ENCODE data around the gene PAF1. TPM values are rescaled to one million over a fixed set of nuclear protein-coding genes. Genes with fewer than 3 reads are reported as not detected.
A peak's percentile ranks its signal among the peaks of the same experiment; 100 is the strongest.

PAF1 gene
- total RNA-seq, 1 donor from 2014 or later, result 57.3 TPM

DNA sequence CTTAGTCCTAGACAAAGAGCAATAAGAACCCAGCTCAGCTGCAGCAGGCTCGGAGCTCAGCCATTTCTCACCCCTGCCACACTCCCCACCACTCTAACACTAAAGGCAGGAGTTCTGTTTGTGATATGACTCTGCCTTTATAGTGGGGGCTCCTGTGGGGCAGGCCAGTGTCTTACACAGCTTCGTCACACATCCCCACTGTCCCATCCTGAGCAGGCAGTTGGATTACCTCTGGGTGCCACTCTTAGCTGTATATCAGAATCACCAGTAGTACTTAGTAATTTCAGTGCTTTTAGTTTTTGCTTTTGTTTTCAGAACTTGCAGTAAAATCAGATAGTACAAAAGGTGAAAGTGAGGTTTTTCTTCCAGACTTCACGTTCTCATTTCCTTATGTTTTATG is 31.9 kb downstream of the PAF1 start:
- no peak overlapping the region for H3K4me3 Mint-ChIP-seq
- no peak for DNase-seq (ENCODE audit: low spot score)
- H3K27ac Mint-ChIP-seq, result no peak overlapping the region
- intact Hi-C loops (cut with micrococcal nuclease), result no loop called here
- H3K9me3 Mint-ChIP-seq, result no peaks in the 10 kb centered on the region
- H3K27me3 Mint-ChIP-seq (ENCODE audit: insufficient read depth), result no peaks in the 10 kb centered on the region
- H3K36me3 Mint-ChIP-seq (ENCODE audit: low read depth), result peaks cover 50% of the 10 kb centered on the region
- peaks cover 14% of the 10 kb centered on the region for H3K4me1 Mint-ChIP-seq (ENCODE audit: low read depth)

DNA sequence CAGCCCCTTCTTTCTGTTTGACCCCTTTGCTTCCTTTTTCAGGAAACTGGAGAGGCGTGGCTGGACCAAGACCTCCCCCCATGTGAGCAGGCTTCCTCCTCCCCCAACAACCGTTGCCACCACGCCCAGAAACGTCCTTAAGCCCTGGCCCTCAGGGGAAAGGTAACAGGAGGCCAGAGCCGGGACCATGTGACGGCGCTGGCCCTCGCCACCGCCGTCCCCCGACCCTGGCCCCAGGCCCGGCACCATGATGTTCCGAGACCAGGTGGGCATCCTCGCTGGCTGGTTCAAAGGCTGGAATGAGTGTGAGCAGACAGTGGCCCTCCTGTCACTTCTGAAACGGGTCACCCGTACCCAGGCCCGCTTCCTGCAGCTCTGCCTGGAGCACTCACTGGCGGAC is 34.3 kb downstream of the PAF1 start:
- no peak for DNase-seq (ENCODE audit: low spot score)
- intact Hi-C loops (cut with micrococcal nuclease), result no loop called here
- Mint-ChIP-seq H3K27ac (no peak overlapping the region), H3K36me3 (ENCODE audit: low read depth) (peaks cover 54% of the 10 kb centered on the region), H3K4me3 (no peak overlapping the region), H3K9me3 (no peaks in the 10 kb centered on the region), H3K27me3 (ENCODE audit: insufficient read depth) (no peaks in the 10 kb centered on the region), H3K4me1 (ENCODE audit: low read depth) (peaks cover 22% of the 10 kb centered on the region)

DNA sequence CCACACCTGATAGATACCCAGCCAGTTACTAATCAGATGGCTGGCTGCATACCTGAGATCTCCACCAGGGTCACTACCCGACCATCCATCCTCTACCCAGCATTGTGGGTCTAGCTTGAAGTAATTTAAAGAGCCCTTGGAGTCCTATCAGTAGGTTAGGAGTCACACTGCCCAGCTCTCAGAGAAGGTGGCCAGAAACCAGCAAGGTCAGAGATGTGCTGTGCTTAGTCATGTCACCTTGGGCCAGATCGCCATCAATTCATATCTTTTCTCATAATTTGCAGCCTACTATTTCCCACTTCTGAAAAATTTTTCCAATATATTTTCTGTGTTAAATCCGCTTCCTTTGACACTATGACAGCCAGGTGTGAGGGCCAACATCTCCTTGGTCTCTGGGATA is 34.8 kb downstream of the PAF1 start:
- no peak for DNase-seq (ENCODE audit: low spot score)
- Mint-ChIP-seq H3K9me3 (no peaks in the 10 kb centered on the region), H3K4me3 (no peak overlapping the region), H3K36me3 (ENCODE audit: low read depth) (peaks cover 57% of the 10 kb centered on the region), H3K27ac (no peak overlapping the region), H3K4me1 (ENCODE audit: low read depth) (peaks cover 28% of the 10 kb centered on the region), H3K27me3 (ENCODE audit: insufficient read depth) (no peaks in the 10 kb centered on the region)
- intact Hi-C loops (cut with micrococcal nuclease), result no loop called here

DNA sequence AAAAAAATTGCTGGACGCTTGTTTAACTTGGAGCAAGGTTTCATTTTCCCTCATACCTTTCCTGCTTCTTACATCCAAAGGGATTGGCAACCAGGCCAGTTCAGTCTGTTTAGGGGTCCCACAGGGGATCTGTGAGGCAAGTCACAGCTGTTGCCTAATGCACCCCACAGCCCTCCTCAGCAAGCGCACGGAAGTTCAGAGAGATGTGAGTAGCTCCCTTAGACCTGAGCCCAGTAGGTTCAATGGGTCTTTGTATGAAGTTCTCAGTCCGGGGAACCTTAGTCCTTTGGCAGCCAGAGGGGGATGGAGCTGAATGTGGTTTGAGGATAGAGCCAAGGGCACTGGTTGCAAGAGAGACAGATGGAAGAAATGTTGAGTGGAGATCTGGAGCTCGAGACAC is 35.7 kb downstream of the PAF1 start:
- intact Hi-C loops (cut with micrococcal nuclease), result no loop called here
- no peaks in the 10 kb centered on the region for H3K27me3 Mint-ChIP-seq (ENCODE audit: insufficient read depth)
- no peaks in the 10 kb centered on the region for H3K9me3 Mint-ChIP-seq
- no peak overlapping the region for H3K4me3 Mint-ChIP-seq
- peaks cover 28% of the 10 kb centered on the region for H3K4me1 Mint-ChIP-seq (ENCODE audit: low read depth)
- peaks cover 50% of the 10 kb centered on the region for H3K36me3 Mint-ChIP-seq (ENCODE audit: low read depth)
- no peak for DNase-seq (ENCODE audit: low spot score)
- H3K27ac Mint-ChIP-seq, result no peak overlapping the region

DNA sequence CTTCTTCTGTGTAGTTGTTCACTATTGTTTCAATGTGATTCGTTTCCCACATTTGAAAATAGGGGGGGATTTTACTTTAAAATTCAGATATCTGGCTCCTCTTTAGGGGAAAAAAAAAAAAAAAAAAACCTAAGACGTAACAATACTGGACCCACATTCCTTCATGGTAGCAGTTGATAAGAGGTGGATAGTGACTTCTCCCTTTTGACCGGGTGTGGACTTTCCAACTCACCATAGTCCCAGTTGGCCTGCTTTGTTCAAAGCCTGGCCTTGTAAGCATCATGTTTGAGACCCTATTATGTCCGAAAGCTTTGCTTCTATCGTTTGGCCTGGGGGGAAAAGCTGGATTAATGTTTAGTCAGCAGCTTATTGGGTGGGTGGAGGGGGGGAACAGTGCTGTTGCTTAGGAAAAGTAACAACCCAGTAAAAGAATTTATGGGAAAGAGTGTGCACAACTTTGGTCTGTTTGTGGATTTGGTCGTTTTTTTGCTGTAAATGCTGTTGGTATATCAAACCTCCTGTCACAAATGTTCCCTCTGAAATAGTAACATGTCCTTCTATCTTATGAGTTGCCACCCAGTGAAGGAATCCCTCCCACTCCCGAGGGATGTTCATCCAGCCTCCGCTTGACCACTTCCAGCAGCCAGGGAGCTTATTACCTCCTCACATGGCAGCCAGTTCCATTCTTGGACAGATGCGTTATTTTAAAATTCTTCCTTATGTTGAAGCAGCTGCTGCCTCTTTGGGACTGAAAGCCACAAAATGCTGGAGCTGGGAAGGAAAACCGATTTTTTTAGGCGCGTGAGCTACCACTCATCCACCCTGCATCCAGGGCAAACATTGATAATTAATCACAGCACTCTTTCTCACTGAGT is 38.3 kb downstream of the PAF1 start:
- H3K27me3 Mint-ChIP-seq (ENCODE audit: insufficient read depth), result no peaks in the 10 kb centered on the region
- peaks cover 51% of the 10 kb centered on the region for H3K4me1 Mint-ChIP-seq (ENCODE audit: low read depth)
- H3K9me3 Mint-ChIP-seq, result no peaks in the 10 kb centered on the region
- H3K36me3 Mint-ChIP-seq (ENCODE audit: low read depth), result peaks cover 55% of the 10 kb centered on the region
- H3K4me3 Mint-ChIP-seq, result no peak overlapping the region
- no peak for DNase-seq (ENCODE audit: low spot score)
- intact Hi-C loops (cut with micrococcal nuclease), result no loop called here
- peak overlapping the region; percentile 87 for H3K27ac Mint-ChIP-seq

DNA sequence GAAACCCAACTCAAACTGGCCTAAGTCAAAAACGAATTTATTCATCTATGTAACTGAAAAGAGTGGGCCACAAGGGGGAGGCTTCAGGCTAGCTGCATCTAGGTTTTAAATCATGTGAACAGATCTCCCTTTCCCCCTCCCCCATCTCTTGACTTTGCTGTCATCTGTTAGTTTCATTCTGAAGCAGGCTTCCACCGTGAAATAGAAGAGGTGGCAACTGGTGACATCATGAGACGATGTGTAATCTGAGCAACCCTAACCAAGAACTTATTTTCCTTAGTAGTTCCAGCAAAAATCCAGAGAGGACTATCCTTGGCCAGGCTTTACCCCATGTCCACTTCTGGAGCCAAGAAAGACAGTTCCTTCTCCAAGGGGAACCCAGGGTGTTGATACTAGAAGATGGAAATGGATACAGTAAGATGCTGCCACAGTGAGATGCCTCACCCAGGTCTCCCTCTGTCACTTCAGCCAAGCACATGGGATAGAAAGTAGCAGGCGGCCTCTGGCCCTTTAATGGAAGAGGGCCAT is 39.3 kb downstream of the PAF1 start:
- Mint-ChIP-seq H3K4me3 (peak overlapping the region; percentile 32), H3K9me3 (no peaks in the 10 kb centered on the region), H3K36me3 (ENCODE audit: low read depth) (peaks cover 49% of the 10 kb centered on the region), H3K27me3 (ENCODE audit: insufficient read depth) (no peaks in the 10 kb centered on the region), H3K27ac (peak overlapping the region; percentile 87), H3K4me1 (ENCODE audit: low read depth) (peaks cover 51% of the 10 kb centered on the region)
- DNase-seq (ENCODE audit: low spot score), result peak; percentile 61
- intact Hi-C loops (cut with micrococcal nuclease), result loop anchor here (1.0 kb wide), 3 partner anchors 9 to 61 kb away; partner anchors contain the start of genes MED29, PAF1, PLEKHG2 and SAMD4B

DNA sequence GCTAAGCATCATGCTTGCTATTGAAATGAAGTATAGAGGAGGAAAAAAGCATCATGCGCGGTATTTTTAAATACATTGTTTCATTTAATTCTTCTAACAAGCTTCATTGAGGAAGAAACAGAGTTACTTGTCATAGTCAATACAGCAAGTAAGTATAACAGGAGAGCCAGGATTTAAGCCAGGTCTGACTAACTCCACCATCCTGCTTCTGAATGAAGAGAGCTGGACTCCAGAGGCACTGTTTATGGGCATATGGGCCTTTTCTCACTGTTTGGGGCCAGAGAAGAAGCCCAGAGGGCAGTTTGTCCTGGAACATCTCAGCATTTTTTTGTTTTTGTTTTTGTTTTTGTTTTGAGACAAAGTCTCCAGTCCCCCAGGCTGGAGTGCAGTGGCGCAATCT is 40.8 kb downstream of the PAF1 start:
- peaks cover 57% of the 10 kb centered on the region for H3K4me1 Mint-ChIP-seq (ENCODE audit: low read depth)
- intact Hi-C loops (cut with micrococcal nuclease), result no loop called here
- no peak overlapping the region for H3K27ac Mint-ChIP-seq
- no peak for DNase-seq (ENCODE audit: low spot score)
- no peaks in the 10 kb centered on the region for H3K27me3 Mint-ChIP-seq (ENCODE audit: insufficient read depth)
- peaks cover 45% of the 10 kb centered on the region for H3K36me3 Mint-ChIP-seq (ENCODE audit: low read depth)
- H3K9me3 Mint-ChIP-seq, result no peaks in the 10 kb centered on the region
- H3K4me3 Mint-ChIP-seq, result no peak overlapping the region

DNA sequence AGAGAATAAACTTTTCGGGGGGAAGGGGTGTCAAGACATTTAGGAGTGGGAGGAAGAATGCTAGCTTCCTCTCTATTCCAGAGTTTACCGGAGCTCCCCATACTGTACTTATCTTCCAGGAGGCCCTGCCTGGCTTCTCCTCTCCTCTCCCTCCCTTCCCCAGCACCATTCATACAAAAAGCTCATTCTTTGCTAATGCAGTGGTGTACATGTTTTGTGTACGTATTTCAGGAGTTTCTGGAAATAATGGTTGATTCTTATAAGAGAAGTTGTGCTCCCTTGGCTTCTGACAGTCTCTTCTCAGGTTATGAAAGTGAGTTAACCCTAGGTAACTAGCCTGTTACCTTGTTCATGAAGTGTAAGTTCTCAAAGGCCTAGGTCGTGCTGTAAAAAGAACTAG is 41.6 kb downstream of the PAF1 start:
- Mint-ChIP-seq H3K4me1 (ENCODE audit: low read depth) (peaks cover 65% of the 10 kb centered on the region), H3K4me3 (no peak overlapping the region), H3K9me3 (no peaks in the 10 kb centered on the region), H3K36me3 (ENCODE audit: low read depth) (peaks cover 46% of the 10 kb centered on the region), H3K27ac (no peak overlapping the region), H3K27me3 (ENCODE audit: insufficient read depth) (no peaks in the 10 kb centered on the region)
- intact Hi-C loops (cut with micrococcal nuclease), result no loop called here
- DNase-seq (ENCODE audit: low spot score), result no peak

DNA sequence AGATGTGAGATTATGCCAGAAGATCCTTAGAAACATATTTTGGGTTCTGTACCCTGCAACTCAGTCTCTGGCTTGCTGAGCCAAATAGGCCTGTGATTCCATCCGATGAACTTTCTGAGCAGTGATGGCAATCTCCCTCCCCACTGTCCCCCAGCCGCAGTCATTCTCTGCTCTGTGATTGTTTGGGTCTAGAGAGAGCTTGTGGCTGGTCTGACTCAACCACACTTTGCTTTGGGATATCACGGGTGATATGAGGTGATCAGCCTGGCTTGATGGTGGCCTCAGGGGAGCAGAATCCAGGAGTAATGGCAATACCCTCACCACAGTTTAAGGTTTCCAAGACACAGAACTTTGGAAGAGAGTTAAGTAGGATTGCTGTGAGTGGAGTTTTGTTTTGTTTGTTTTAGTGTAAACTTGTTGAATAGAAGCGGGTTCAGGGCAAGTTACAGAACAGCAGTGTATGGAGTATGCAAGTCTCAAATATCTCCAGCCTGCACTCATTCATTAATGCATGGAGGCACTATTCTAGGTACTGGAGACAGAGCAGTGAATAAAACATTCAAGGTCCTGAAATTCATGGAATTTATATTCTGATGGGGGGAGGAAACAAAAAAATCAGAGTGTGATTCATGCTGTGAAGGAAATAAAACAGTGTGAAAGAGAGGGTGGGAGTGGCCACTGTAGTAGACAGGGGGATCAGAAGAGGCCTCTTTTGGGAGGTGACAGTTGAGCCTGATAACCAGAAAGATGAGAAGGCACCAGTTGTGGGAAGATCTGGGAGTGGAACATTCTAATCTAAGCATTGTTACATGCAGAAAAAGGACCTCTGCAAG is 43.4 kb downstream of the PAF1 start:
- no peak for DNase-seq (ENCODE audit: low spot score)
- Mint-ChIP-seq H3K4me1 (ENCODE audit: low read depth) (peaks cover 79% of the 10 kb centered on the region), H3K9me3 (no peaks in the 10 kb centered on the region), H3K27me3 (ENCODE audit: insufficient read depth) (no peaks in the 10 kb centered on the region), H3K36me3 (ENCODE audit: low read depth) (peaks cover 50% of the 10 kb centered on the region), H3K27ac (no peak overlapping the region), H3K4me3 (no peak overlapping the region)
- intact Hi-C loops (cut with micrococcal nuclease), result no loop called here

DNA sequence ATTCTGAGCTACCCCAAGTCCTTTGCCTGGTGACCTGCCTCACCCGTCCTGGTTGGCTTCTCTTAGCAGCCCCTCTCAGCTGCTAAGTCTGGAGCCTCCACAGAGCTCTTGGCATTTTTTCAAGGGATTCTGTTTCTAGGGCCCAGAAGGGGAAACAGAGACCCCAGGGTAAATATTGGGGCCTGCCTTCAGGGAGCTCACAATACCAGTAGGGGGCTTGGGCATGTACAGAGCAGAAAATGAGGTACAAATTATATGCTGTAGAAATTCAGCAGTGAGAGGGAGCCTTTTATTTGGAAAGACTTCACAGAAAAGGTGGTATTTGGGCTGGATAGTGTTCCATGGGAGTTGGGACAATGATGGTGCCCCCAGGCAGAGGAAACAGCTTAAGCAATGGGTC is 45.0 kb downstream of the PAF1 start:
- peaks cover 38% of the 10 kb centered on the region for H3K36me3 Mint-ChIP-seq (ENCODE audit: low read depth)
- no peak overlapping the region for H3K4me3 Mint-ChIP-seq
- intact Hi-C loops (cut with micrococcal nuclease), result no loop called here

DNA sequence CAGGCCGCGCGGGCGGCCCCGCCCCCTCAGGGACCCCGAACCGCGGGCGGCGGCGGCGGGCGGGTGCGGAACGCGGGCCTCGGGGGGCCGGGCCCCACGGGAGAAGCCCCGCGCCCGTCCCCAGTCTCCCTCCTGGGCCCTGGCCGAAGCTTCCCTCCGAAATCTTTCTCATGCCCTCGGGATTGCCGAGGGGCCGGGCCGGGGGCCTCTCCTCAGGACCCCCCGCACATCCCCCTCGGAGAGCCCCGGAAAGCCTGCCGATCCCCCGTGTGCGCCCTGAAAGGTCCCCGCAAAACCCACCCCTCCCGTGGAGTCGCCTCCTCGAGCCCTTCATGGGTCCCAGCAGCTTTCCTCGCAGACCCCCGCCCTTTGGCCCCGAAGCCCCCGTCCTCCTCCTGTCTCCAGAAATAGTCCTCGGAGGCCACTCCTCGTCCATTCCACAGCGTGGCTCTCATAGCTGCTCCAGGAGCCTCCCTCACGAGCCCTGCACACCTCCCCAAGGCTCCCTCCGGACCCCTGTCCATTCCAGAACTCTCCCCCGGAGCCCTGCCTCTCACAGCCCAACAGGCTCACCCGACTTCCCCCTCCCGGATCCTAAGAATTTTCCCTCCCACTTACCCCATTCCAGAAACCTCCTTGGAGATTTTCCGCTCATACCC is 48.1 kb downstream of the PAF1 start:
- Mint-ChIP-seq H3K27ac (peak overlapping the region; percentile 85), H3K36me3 (ENCODE audit: low read depth) (peaks cover 27% of the 10 kb centered on the region), H3K27me3 (ENCODE audit: insufficient read depth) (no peaks in the 10 kb centered on the region), H3K4me3 (peak overlapping the region; percentile 83), H3K9me3 (no peaks in the 10 kb centered on the region), H3K4me1 (ENCODE audit: low read depth) (peaks cover 73% of the 10 kb centered on the region)
- DNase-seq (ENCODE audit: low spot score), result no peak
- intact Hi-C loops (cut with micrococcal nuclease), result loop anchor here (1.0 to 5.0 kb wide), 4 partner anchors 9 to 490 kb away; partner anchors contain the start of genes PLEKHG2 and SUPT5H

More for the DNA sequence above, 45.0 kb downstream of the PAF1 start:
- no peak for DNase-seq (ENCODE audit: low spot score)
- no peaks in the 10 kb centered on the region for H3K27me3 Mint-ChIP-seq (ENCODE audit: insufficient read depth)
- H3K27ac Mint-ChIP-seq, result no peak overlapping the region
- H3K4me1 Mint-ChIP-seq (ENCODE audit: low read depth), result peaks cover 73% of the 10 kb centered on the region
- H3K9me3 Mint-ChIP-seq, result no peaks in the 10 kb centered on the region

DNA sequence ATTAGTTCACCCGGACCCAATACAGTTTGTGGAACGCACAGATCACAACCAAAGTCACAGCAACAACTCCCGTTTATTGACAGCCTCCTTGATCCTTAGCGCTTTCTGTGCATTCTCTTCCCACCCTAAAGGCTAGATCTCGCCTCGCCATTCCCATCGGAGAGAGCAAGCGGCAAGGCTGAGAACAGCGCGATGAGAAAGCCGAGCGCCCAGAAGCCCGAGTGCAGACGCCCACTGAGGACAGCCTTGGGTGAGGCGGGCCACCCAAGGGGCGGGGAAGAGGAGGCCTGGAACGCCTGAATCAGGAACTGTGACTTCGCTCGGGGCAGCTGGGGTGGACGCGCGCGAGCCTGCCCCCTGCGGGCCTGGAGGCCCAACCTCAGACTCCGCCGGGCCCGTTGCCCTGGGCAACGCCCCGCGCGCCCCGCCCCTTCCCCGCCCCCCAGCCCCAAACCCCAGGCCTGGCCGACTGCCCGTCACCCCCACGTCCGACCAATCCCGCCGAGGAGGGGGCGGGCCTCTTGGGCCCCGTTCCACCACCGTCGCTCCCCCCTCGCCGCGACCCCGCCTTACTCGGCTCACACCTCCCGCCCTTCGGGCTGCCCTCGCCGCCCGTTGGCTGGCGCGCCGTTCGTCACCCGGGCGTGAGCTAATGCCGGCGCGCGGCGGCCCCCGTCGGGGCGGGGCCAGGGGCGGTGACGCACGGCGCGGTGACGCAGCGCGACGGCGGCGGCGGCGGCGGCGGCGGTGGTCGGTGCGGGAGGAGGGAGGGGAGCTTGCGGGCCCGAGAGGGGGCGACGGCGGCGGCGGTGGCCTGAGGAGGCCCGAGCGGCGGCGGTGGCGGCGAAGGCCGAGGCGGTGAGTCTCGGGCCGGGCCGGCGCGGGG is 48.9 kb downstream of the PAF1 start, which contains the start of gene SAMD4B:
Gene SAMD4B, plus strand, starts transcription at position 703 of the 886 bp plus-strand sequence. CDS start 14,473 bp downstream, outside the sequence.
- peak within 1 kb of the TSS; percentile 99 for H3K4me3 Mint-ChIP-seq
- peaks cover 73% of the 10 kb centered on the region for H3K4me1 Mint-ChIP-seq (ENCODE audit: low read depth)
- no peaks in the 10 kb centered on the region for H3K9me3 Mint-ChIP-seq
- intact Hi-C loops (cut with micrococcal nuclease), result loop anchor here (1.0 to 5.0 kb wide), 7 partner anchors 9 to 490 kb away; partner anchors contain the start of genes EID2B, MED29, PAF1 and PAK4
- DNase-seq (ENCODE audit: low spot score), result peak; percentile 99
- peaks cover 26% of the 10 kb centered on the region for H3K36me3 Mint-ChIP-seq (ENCODE audit: low read depth)
- H3K27me3 Mint-ChIP-seq (ENCODE audit: insufficient read depth), result no peaks in the 10 kb centered on the region
- peak within 1 kb of the TSS; percentile 96 for H3K27ac Mint-ChIP-seq

Data from activated T-helper 1 cell treated with anti-CD3 and anti-CD28 coated beads, Interleukin-12 subunit alpha, Interleukin-12 subunit beta, Interleukin-2, Interleukin-4 antibody, amounts not matched to agents 30 ng/mL and 10 ng/mL and 1 ng/mL, durations not matched to agents 14 hours and 24 hours and 36 hours (primary cell).